NCI-H510A treated with DMSO at 0.1 percent for 48 hours (cell line): Measurements from ENCODE around the gene GPA33.

Source experiments
- DNase-seq: peaks from one replicate; lab custom pipeline; 2025; lab: John Stamatoyannopoulos, UW

GPA33 gene

GRCh38 chr1:167117225-167117624, 27.0 kb upstream of the GPA33 start:
- no peak for DNase-seq

- no peak for DNase-seq
Measured at GRCh38 chr1:167116174-167116573, 26.0 kb upstream of the GPA33 start.

- no peak for DNase-seq
Measured at GRCh38 chr1:167115655-167116054, 25.5 kb upstream of the GPA33 start.

GRCh38 chr1:167114725-167115124, 24.5 kb upstream of the GPA33 start:
- DNase-seq: no peak

GRCh38 chr1:167111868-167112709, 21.9 kb upstream of the GPA33 start:
- no peak for DNase-seq

- DNase-seq: no peak
Measured at GRCh38 chr1:167110586-167110985, 20.4 kb upstream of the GPA33 start.

GRCh38 chr1:167109125-167109524, 18.9 kb upstream of the GPA33 start:
- DNase-seq: no peak

GRCh38 chr1:167107456-167107855, 17.3 kb upstream of the GPA33 start:
- no peak for DNase-seq

- DNase-seq: no peak
Measured at GRCh38 chr1:167106119-167106461, 15.9 kb upstream of the GPA33 start.

GRCh38 chr1:167105271-167106118, 15.3 kb upstream of the GPA33 start:
- DNase-seq: peak; percentile 58

GRCh38 chr1:167104256-167104633, 14.1 kb upstream of the GPA33 start:
- no peak for DNase-seq

- no peak for DNase-seq
Measured at GRCh38 chr1:167102906-167103573, 12.9 kb upstream of the GPA33 start.

- no peak for DNase-seq
Measured at GRCh38 chr1:167101754-167102153, 11.6 kb upstream of the GPA33 start.

- DNase-seq: no peak
Measured at GRCh38 chr1:167100730-167101129, 10.6 kb upstream of the GPA33 start.

- DNase-seq: no peak
Measured at GRCh38 chr1:167099851-167100250, 9.7 kb upstream of the GPA33 start.

- DNase-seq: no peak
Measured at GRCh38 chr1:167095368-167095767, 5.2 kb upstream of the GPA33 start.

GRCh38 chr1:167094690-167095089, 4.5 kb upstream of the GPA33 start:
- no peak for DNase-seq

- no peak for DNase-seq
Measured at GRCh38 chr1:167093846-167094516, 3.8 kb upstream of the GPA33 start, which contains the start of gene STYXL2. Gene STYXL2, plus strand, starts transcription at chr1:167094075. Its CDS starts 775 bp downstream, at chr1:167094850.

GRCh38 chr1:167092653-167093052, 2.5 kb upstream of the GPA33 start:
- no peak for DNase-seq

GRCh38 chr1:167089939-167090313, 251 bp downstream of the GPA33 start:
- DNase-seq: no peak

- no peak for DNase-seq
Measured at GRCh38 chr1:167088746-167089417, 1.3 kb downstream of the GPA33 start.

GRCh38 chr1:167086768-167087167, 3.4 kb downstream of the GPA33 start:
- DNase-seq: no peak
